ENCODE measurements around the gene COL6A3.
A peak's percentile ranks its signal among the peaks of the same experiment; 100 is the strongest.

COL6A3 gene

DNA sequence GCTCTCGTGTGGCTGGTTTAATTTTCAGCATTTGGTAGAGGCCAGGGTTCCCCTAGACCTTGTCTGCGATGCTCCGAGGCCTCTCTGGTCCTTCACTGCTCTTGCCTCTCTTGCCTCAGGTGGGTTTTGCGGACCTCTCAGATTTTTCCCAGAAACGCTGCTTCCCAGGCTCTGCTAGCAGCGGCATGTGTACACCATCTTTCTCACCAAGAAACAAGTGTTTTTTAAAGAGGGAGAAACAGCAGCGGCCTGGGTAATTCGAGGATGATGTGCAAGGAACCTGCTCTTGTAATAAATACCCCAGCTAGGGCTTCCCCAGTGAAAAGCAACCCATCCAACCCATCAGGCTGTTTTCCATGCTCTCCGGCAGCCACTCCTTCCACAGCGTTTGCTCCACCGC, 33.5 kb upstream of the COL6A3 start:
- Mint-ChIP-seq H3K27ac (no peak overlapping the region), H3K4me1 (peaks cover 41% of the 10 kb centered on the region), H3K36me3 (no peaks in the 10 kb centered on the region), H3K27me3 (no peaks in the 10 kb centered on the region), H3K4me3 (no peak overlapping the region), H3K9me3 (no peaks in the 10 kb centered on the region)

DNA sequence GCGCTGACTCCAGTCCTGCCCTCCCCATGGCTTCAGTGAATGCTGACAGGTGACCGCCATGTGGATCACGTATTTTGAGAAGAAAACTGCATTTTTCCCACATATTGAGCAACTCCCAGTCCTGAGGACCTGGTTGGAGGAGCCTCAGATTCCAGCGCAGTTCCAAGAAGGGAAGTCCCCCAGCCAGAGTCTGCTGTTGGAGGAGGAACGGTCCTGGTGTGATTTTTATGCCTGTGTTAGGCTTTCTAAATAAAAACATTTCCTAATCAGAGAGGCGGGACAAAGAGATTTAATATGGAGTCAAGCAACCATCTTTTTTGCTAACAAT, 32.3 kb upstream of the COL6A3 start:
- H3K36me3 Mint-ChIP-seq = no peaks in the 10 kb centered on the region
- no peaks in the 10 kb centered on the region for H3K9me3 Mint-ChIP-seq
- no peak overlapping the region for H3K27ac Mint-ChIP-seq
- no peak overlapping the region for H3K4me3 Mint-ChIP-seq
- peaks cover 53% of the 10 kb centered on the region for H3K4me1 Mint-ChIP-seq
- no peaks in the 10 kb centered on the region for H3K27me3 Mint-ChIP-seq

DNA sequence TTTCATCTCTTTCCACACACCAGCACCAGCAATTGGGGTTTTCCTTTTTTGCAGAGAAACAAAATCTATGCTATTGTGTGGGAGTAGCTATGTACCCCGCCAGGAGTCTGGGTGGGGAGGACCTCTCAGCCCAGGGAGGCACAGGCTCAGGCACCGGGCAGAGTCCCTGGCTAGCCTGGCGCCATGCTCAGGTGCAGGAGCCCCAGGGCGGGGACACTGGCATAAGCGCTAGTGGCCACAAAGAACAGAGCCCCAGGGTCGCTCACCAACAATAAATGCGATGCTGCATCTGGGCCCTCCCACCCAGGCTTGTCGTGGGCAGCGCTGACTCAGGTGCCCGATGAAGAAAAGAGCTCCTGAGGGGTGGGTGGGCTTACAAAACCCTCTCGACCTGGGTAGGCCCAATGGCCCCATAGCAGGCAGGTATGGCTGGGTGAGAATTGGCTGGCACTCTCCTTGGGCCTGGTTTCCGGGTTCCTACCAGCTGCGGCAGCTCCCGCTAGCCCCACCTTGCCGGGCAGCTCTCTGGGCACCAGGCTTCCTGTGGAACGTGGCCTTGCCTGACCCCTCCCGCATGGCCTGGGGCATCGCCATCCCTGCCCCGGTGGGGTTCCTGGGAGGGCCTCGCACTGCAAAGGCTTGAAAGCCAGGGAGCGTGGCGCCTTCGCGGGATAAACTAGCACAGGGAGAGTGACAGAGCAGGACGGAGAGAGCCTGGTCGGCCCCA, 31.8 kb upstream of the COL6A3 start:
- Mint-ChIP-seq H3K27ac (no peak overlapping the region), H3K4me1 (peaks cover 55% of the 10 kb centered on the region), H3K9me3 (no peaks in the 10 kb centered on the region), H3K27me3 (no peaks in the 10 kb centered on the region), H3K36me3 (no peaks in the 10 kb centered on the region), H3K4me3 (no peak overlapping the region)

DNA sequence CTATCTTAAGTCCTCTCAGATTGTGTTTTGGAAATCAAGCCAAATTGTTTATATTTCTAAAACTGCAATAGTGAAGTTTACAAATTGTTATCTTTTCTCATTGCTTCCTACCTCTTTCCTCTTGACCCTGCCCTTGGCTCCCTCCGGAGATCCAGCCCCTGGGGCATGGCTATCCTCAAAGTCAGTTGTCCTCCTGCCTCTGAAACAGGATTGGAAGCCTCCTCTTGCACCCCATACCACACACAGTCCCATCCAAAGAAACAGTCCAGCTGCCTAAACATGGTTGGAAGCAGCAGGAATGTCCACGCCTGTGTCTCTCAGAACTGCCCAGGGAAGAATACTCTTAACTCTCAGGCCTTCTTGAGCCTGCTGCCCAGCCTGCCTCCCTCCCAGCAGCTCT, 30.1 kb upstream of the COL6A3 start:
- Mint-ChIP-seq H3K4me3 (no peak overlapping the region), H3K36me3 (no peaks in the 10 kb centered on the region), H3K27ac (peak overlapping the region; percentile 46), H3K27me3 (no peaks in the 10 kb centered on the region), H3K4me1 (peaks cover 59% of the 10 kb centered on the region), H3K9me3 (no peaks in the 10 kb centered on the region)

DNA sequence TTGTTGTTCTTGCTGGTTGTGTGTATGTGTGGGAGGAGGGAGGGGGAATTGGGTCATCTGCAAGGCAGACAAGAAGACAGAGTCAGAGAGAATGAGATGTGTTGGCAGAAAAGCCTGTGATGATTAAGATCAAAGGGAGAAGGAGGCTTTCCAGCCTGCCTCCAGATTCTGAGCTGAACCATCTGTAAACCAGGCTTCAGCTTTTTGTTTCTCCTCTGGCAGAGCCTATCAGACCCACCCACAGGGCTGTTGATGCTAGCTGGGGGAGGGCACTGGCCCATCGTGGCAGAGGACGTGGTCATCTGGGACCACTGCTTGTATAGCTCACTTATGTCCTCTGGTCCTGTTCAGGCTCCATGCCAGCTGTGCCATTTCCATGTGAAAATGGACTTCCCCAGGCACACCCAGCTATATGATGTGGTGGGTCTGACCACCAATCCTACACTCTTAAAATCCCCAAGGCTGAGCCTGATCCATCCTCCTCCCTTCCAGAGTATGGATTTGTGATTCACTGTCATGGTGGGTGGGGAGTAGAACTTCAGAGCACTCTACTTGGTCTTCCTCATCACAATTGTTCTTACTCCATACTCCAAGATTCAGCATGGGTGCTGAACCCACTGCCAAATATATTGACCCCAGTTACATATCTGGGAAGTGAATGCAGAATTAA, 27.8 kb upstream of the COL6A3 start:
- H3K27ac Mint-ChIP-seq = peak overlapping the region; percentile 99
- peaks cover 79% of the 10 kb centered on the region for H3K4me1 Mint-ChIP-seq
- no peaks in the 10 kb centered on the region for H3K36me3 Mint-ChIP-seq
- no peaks in the 10 kb centered on the region for H3K9me3 Mint-ChIP-seq
- H3K4me3 Mint-ChIP-seq = peak overlapping the region; percentile 71
- no peaks in the 10 kb centered on the region for H3K27me3 Mint-ChIP-seq

DNA sequence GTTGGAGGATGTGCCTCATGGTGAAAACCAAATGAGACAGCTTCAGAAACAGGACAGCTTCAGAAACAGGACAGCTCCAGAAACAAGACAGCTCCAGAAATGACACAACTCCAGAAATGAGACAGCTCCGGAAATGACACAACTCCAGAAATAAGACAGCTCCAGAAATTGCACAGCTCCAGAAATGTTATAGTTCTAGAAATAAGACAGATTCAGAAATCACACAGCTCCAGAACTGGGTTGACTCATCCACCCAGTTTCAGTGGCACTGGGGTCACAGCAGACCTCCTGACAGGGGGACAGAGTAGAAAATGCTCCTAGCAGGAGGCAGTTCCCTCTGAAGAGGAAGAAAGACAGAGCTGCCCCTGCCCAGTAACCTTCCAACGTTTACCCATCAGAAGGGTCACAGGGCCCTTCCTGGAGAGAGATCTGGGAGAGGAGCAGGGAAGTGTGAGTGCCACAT, 26.9 kb upstream of the COL6A3 start:
- Mint-ChIP-seq H3K36me3 (no peaks in the 10 kb centered on the region), H3K27ac (peak overlapping the region; percentile 99), H3K4me3 (peak overlapping the region; percentile 73), H3K4me1 (peaks cover 88% of the 10 kb centered on the region), H3K27me3 (no peaks in the 10 kb centered on the region), H3K9me3 (no peaks in the 10 kb centered on the region)

DNA sequence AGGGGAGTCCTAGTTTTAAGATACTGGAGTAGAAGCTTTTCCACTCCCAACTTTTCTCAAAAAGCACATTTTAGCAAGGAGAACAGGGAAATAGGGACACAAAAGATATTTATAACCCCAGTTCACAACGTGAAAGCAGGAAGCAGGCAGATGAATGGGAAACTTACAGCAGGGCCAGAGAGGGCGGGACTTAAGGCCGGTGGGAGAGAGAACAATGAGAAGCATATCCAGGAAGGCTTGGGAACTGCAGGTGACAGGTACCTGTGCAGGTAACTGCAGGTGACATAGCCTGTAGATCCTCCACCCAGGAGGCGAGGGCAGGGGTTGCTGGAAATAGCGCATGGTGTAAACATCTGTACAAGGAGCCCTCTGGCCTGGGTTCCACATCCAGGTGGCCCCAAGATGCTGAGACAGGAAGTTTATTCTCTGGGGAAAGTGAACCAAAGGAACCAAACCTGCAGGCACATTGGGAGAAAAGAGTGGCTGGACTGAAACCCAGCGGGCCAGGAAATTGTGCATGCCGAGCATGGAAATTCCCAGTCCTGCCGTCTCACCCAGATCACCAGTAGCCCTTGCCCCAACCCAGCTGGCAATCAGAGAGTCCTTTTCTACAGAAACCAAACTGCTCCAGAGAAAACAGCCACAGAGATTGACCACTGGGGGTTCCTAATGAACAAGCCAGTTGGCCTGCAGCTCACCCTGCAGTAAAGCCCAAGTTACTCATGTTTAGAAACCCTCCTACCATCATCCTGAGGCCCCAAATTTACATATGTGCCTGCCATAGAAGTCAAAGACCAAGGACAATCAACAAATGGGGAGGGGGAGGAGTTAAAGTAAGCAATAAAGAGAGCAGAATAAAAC, 24.3 kb upstream of the COL6A3 start:
- no peaks in the 10 kb centered on the region for H3K27me3 Mint-ChIP-seq
- H3K27ac Mint-ChIP-seq = no peak overlapping the region
- H3K4me3 Mint-ChIP-seq = peak overlapping the region; percentile 31
- H3K4me1 Mint-ChIP-seq = peaks cover 94% of the 10 kb centered on the region
- no peaks in the 10 kb centered on the region for H3K36me3 Mint-ChIP-seq
- H3K9me3 Mint-ChIP-seq = no peaks in the 10 kb centered on the region

DNA sequence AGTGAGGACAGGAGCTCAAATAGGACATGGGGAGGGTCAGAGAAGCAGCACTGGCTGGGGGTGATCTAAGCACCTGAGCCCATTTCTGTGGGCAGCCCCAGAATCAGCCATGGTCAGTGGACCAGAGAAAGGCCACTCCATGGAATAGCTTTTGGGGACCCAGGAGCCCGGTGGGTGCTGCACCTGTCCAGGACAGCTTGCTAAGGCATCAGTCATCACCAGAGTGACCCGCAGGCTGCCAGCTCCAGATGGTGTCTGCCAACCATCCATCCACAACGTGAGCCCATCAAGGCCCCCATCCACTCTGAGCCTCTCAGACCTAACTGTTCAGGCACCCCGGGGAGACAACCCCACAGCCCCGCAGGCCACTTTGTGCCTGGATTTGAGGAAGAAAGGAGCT, 23.6 kb upstream of the COL6A3 start:
- no peaks in the 10 kb centered on the region for H3K36me3 Mint-ChIP-seq
- no peak overlapping the region for H3K27ac Mint-ChIP-seq
- H3K27me3 Mint-ChIP-seq = no peaks in the 10 kb centered on the region
- H3K4me1 Mint-ChIP-seq = peaks cover 95% of the 10 kb centered on the region
- H3K9me3 Mint-ChIP-seq = no peaks in the 10 kb centered on the region
- H3K4me3 Mint-ChIP-seq = no peak overlapping the region

DNA sequence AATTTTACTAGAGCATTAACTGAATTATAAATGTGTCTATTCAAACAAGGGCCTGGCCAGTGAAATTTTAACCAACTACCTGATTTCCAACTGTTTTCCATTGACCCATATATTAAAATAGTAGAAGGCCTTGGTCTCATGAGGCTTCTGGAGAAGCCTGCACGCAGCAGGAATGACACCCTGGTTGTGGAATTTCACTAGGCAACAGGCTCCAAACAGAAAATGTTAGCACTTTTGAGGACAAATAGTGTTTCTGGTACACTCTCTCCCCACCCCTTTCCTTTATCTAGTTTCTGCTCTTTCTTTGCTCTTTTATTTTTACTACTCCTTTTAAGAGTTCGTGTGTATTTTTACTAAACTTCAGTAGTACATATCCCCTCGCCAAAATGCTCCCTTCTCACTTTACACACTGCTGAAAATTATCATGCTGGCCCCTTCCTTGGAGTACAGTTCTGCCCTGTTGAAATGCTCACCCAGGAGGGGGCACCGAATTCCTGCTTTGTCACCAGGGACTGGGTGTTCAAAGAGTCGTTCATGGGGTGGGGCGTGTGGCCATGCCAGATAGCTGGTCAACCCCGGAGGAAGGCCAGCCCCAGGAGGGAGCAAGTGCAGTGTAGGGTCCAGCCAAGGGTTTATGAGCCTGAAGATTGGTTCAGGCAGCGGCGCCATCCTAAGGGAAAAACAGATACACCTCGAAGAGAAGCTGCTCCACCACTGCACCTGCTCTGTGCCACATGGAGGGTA, 22.1 kb upstream of the COL6A3 start:
- no peaks in the 10 kb centered on the region for H3K9me3 Mint-ChIP-seq
- peak overlapping the region; percentile 51 for H3K4me3 Mint-ChIP-seq
- no peaks in the 10 kb centered on the region for H3K36me3 Mint-ChIP-seq
- peak overlapping the region; percentile 70 for H3K27ac Mint-ChIP-seq
- H3K4me1 Mint-ChIP-seq = peaks cover 95% of the 10 kb centered on the region
- H3K27me3 Mint-ChIP-seq = no peaks in the 10 kb centered on the region

DNA sequence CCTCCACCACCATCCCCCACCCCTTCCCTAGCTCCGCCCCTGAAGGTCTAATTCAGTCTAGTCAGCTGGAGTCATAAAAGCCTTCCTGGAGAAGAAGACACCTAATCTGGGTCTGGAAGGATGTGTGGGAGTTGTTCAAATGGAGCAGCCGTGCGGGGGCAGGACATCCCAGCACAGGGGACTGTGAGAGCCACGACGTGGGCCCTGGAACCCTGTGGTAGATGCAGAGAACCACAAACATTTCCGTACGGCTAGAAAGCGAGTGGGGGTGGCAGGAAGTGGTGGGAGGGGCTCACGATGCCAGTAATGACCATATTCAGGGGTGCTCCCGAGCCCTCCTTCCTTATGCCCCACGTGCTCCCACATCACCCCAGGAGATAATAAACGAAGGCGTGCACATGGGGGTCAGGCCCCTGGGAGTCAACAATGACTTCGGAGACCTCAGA, 20.9 kb upstream of the COL6A3 start:
- Mint-ChIP-seq H3K36me3 (no peaks in the 10 kb centered on the region), H3K9me3 (no peaks in the 10 kb centered on the region), H3K4me3 (peak overlapping the region; percentile 70), H3K4me1 (peaks cover 95% of the 10 kb centered on the region), H3K27me3 (no peaks in the 10 kb centered on the region), H3K27ac (peak overlapping the region; percentile 2)

DNA sequence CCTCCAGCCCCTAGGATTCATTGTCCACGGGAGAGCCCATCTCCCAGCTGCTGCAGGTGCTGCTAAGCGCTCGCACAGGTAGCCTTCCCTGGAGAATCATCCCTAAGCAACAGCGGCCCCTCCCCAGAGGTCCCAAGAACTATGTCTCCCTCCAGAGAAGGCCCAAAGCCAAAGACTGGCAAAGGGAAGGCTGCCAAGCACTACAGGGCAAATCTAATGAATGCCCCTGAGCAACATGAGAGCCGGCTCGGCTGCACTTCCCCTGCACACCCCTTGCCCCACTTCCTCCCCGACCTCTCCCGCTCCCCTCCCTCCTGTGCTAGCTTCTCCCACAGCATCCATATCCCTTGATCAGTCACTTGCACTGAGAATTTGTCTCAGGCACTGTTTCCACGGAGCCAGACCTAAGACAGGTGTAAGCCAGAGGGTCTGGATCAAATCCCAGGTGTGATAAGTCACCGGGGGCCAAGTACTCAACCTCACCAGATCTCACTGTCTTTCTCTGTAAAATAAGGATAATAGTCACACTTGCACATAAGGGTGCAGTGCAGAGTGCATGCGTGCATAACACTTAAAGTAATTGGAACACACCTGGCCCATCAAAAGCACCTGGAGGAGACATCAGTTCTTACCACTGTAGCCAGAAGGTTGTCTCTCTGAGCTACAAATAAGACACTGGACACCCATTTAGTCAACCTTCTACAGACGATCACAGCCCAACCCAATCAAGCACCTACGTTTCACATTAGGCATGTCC, 20.1 kb upstream of the COL6A3 start:
- Mint-ChIP-seq H3K36me3 (no peaks in the 10 kb centered on the region), H3K27ac (peak overlapping the region; percentile 87), H3K27me3 (no peaks in the 10 kb centered on the region), H3K4me3 (peak overlapping the region; percentile 70), H3K4me1 (peaks cover 98% of the 10 kb centered on the region), H3K9me3 (no peaks in the 10 kb centered on the region)

DNA sequence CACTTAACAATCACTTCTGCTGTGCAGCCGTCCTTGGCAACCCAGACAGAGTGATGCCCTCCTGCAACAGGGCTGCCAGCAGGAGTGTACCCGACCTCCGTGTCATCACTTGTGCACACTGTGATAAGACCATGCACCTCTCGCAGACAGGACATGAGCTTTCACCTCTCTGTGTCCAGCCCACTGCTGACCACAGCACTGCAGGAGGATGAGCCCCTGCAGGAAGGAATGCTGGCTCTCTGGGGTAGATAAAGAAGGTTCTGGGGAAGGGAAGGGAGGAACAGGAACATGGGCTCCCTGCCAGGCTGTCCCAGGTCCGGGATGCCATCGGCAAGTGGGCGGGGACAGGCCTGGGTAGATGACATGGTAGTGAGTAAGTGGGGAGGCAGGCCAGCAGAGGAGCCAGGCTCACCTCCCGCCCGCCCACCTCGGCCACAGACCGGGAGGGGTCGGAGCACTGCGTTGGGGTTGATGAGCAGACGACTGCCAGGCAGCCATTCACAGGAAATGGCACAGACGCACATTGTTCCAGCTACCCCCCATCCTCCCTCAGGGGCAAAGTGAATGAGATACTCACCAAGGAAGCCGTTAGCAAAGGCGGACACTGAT, 18.6 kb upstream of the COL6A3 start:
- H3K27ac Mint-ChIP-seq = peak overlapping the region; percentile 94
- H3K36me3 Mint-ChIP-seq = peaks cover 3% of the 10 kb centered on the region
- H3K4me1 Mint-ChIP-seq = peaks cover 100% of the 10 kb centered on the region
- no peaks in the 10 kb centered on the region for H3K27me3 Mint-ChIP-seq
- H3K4me3 Mint-ChIP-seq = peak overlapping the region; percentile 70
- peaks cover 5% of the 10 kb centered on the region for H3K9me3 Mint-ChIP-seq

DNA sequence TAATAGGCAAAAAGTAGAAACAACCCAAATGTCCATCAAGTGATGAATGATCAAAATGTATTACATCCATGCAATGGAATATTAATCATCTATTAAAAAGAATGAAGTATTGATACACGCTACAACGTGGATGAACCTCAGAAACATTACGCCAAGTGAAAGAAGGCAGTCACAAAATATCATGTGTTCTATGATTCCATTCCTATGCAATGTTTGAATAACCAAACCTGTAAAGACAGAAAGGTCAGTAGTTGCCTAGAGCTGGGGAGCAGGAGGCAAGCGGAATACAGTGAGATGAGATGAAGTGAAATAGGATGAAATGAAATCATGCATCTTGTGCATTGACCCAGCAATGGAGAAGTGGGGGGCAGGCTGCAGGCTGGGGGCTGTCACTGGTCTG, 17.9 kb upstream of the COL6A3 start:
- Mint-ChIP-seq H3K27ac (peak overlapping the region; percentile 83), H3K9me3 (peaks cover 5% of the 10 kb centered on the region), H3K4me3 (peak overlapping the region; percentile 70), H3K27me3 (no peaks in the 10 kb centered on the region), H3K4me1 (peaks cover 100% of the 10 kb centered on the region), H3K36me3 (peaks cover 3% of the 10 kb centered on the region)

DNA sequence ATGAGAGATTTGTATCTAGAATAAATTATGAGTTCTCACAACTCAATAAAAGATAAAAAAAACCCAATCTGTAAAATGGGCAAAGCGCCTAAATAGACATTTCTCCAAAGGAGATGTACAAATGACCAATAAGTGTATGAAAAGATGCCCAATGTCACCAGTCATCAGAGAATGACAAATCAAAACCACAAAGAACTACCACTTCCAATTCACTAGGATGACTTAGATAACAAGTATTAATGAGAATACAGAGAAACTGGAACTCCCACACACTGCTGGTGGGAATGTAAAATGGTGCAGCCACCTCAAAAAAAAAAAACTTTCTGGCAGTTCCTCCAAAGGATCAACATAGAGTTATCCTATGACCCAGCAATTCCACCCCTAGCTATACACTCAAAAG, 17.4 kb upstream of the COL6A3 start:
- peak overlapping the region; percentile 70 for H3K4me3 Mint-ChIP-seq
- H3K36me3 Mint-ChIP-seq = peaks cover 7% of the 10 kb centered on the region
- peak overlapping the region; percentile 83 for H3K27ac Mint-ChIP-seq
- peaks cover 100% of the 10 kb centered on the region for H3K4me1 Mint-ChIP-seq
- peaks cover 5% of the 10 kb centered on the region for H3K9me3 Mint-ChIP-seq
- no peaks in the 10 kb centered on the region for H3K27me3 Mint-ChIP-seq

All from activated naive CD4-positive, alpha-beta T cell treated with anti-CD3 and anti-CD28 coated beads, Interleukin-2, amount 50 U/mL, for 24 hours (primary cell).